ENCODE data around the gene RELCH. TPM values are rescaled to one million over a fixed set of nuclear protein-coding genes. Genes with fewer than 3 reads are reported as not detected.
A peak's percentile ranks its signal among the peaks of the same experiment; 100 is the strongest.

The RELCH gene
- total RNA-seq, 2 donors from 2014 or later: 14.7 to 14.8 TPM

- no peak for ATAC-seq
- DNase-seq: no peak
- intact Hi-C loops (cut with DNase I): no loop called here
Observed at GRCh38 chr18:62289047-62289446, 102.0 kb downstream of the RELCH start.

GRCh38 chr18:62294073-62294472 is 107.0 kb downstream of the RELCH start:
- DNase-seq (no peak), ATAC-seq (no peak)
- intact Hi-C loops (cut with DNase I): no loop called here

GRCh38 chr18:62300359-62300963 is 113.4 kb downstream of the RELCH start:
- intact Hi-C loops (cut with DNase I): no loop called here
- no peak for ATAC-seq

GRCh38 chr18:62301322-62301721 is 114.3 kb downstream of the RELCH start:
- DNase-seq: no peak
- intact Hi-C loops (cut with DNase I): no loop called here
- ATAC-seq: no peak

More at GRCh38 chr18:62300359-62300963, 113.4 kb downstream of the RELCH start:
- no peak for DNase-seq

GRCh38 chr18:62312851-62313250 is 125.8 kb downstream of the RELCH start:
- no peak for DNase-seq
- intact Hi-C loops (cut with DNase I): no loop called here
- no peak for ATAC-seq

- ATAC-seq (no peak), DNase-seq (no peak)
- intact Hi-C loops (cut with DNase I): no loop called here
Observed at GRCh38 chr18:62318228-62319180, 131.4 kb downstream of the RELCH start.

- no peak for ATAC-seq
- intact Hi-C loops (cut with DNase I): no loop called here
- no peak for DNase-seq
Observed at GRCh38 chr18:62321201-62321600, 134.1 kb downstream of the RELCH start.

- intact Hi-C loops (cut with DNase I): no loop called here
- no peak for ATAC-seq
- DNase-seq: no peak
Observed at GRCh38 chr18:62323483-62324180, 136.6 kb downstream of the RELCH start.

GRCh38 chr18:62324181-62324828 is 137.2 kb downstream of the RELCH start:
- intact Hi-C loops (cut with DNase I): no loop called here
- no peak for ATAC-seq

GRCh38 chr18:62324917-62325805 is 138.1 kb downstream of the RELCH start, which contains the start of gene TNFRSF11A:
Gene TNFRSF11A (plus strand): TSS chr18:62325310. CDS start chr18:62325353, 43 bp downstream.
- ATAC-seq: peak; percentile 65
- DNase-seq: peak; percentile 32
- intact Hi-C loops (cut with DNase I): no loop called here

More at GRCh38 chr18:62324181-62324828, 137.2 kb downstream of the RELCH start:
- no peak for DNase-seq

GRCh38 chr18:62325806-62326645 is 139.0 kb downstream of the RELCH start:
- ATAC-seq: peak in 1 of 2 donors; percentile 20
- intact Hi-C loops (cut with DNase I): no loop called here
- peak; percentile 27 for DNase-seq

- intact Hi-C loops (cut with DNase I): no loop called here
- ATAC-seq (no peak), DNase-seq (no peak)
Observed at GRCh38 chr18:62326646-62327348, 139.7 kb downstream of the RELCH start.

- ATAC-seq (peak in 1 of 2 donors; percentile 11), DNase-seq (no peak)
- intact Hi-C loops (cut with DNase I): no loop called here
Observed at GRCh38 chr18:62327977-62328376, 140.9 kb downstream of the RELCH start.

GRCh38 chr18:62328586-62329525 is 141.8 kb downstream of the RELCH start:
- intact Hi-C loops (cut with DNase I): no loop called here
- ATAC-seq (no peak), DNase-seq (no peak)

- ATAC-seq: peak; percentile 73 to 84
- intact Hi-C loops (cut with DNase I): no loop called here
Observed at GRCh38 chr18:62329691-62330454, 142.8 kb downstream of the RELCH start.

More at GRCh38 chr18:62329691-62330454, 142.8 kb downstream of the RELCH start:
- DNase-seq: peak; percentile 78
